ENCODE measurements around the gene GNLY.

The GNLY gene

DNA sequence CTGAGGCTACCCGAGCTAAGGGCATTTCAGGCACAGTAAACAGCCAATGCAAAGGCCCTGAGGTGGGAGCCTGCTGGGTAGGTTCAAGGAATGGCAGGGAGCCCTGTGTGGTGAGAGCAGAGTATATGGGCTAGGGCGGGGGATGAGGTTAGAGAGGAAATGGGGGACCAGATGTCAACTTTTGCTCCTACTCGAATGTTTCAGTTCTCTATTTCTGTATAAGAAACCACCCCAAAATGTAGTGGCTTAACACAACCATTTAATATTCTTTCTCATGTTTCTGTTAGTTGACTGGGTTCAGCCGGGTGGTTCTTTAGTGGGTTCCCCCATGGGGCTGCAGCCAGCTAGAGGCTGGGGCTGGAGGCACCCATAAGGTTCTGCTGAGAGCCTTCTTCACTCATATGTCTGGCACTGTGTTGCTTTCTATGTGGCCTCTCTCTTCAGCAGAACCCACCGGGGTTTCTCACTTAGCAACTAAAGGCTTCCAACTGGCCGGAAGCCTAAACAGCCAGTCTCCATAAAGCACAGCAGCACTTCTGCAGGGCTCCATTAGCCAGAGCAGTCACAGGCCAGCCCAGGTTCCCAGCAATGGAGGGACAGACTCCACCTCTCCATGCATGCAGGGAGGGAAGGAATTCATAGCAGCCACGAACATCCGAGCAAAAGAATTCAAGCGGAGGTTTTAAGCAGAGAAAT is 54.0 kb downstream of the GNLY start:
- DNase-seq, result no peak
